LHCN-M2 (cell line): ENCODE data around the gene CLPSL2. TPM values are rescaled to one million over a fixed set of nuclear protein-coding genes. Genes with fewer than 3 reads are reported as not detected.
A peak's percentile ranks its signal among the peaks of the same experiment; 100 is the strongest.
"Not testable (repeated sequence)": the region's sequence is repeated elsewhere in the genome, so short reads cannot be mapped to it uniquely, and the experiment has no call there.

Experiments
- DNase-seq: peaks from one replicate; pipeline ENCODE4 v3.0.0-alpha.2; 2012; ENCODE audit warnings: low read depth
- polyA plus RNA-seq: library from polyadenylated mRNA; unstranded; fragments of >200 nt; gene quantifications from one replicate; pipeline ENCODE4 v1.2.1, GENCODE V29; 2012; ENCODE audit warnings: missing spikeins
- total RNA-seq: library from RNA; depleted of rRNA; stranded (reverse); fragments of >200 nt; gene quantifications from 2 replicates; pipeline ENCODE4 v1.2.3, GENCODE V29; 2014; rRNA removed

The CLPSL2 gene
- total RNA-seq, result not detected in 2 replicates
- 0.44 TPM for polyA plus RNA-seq

- no peak for DNase-seq
Measured at GRCh38 chr6:35776364-35777215, at the start of gene CLPSL2. Gene CLPSL2 (plus strand): TSS chr6:35776598. CDS start chr6:35776619, 21 bp downstream.

GRCh38 chr6:35727231-35727934, 49.0 kb upstream of the CLPSL2 start:
- DNase-seq, result peak; percentile 97

- DNase-seq, result peak; percentile 98
Measured at GRCh38 chr6:35727935-35728682, 48.3 kb upstream of the CLPSL2 start.

GRCh38 chr6:35728683-35729678, 47.4 kb upstream of the CLPSL2 start:
- no peak for DNase-seq

GRCh38 chr6:35729722-35730121, 46.7 kb upstream of the CLPSL2 start:
- DNase-seq, result no peak

- DNase-seq, result no peak
Measured at GRCh38 chr6:35730745-35731413, 45.5 kb upstream of the CLPSL2 start.

- DNase-seq, result peak; percentile 94
Measured at GRCh38 chr6:35731414-35731735, 45.0 kb upstream of the CLPSL2 start.

GRCh38 chr6:35731736-35732532, 44.5 kb upstream of the CLPSL2 start:
- peak; percentile 94 for DNase-seq

GRCh38 chr6:35733633-35734032, 42.8 kb upstream of the CLPSL2 start:
- no peak for DNase-seq

GRCh38 chr6:35734319-35734718, 42.1 kb upstream of the CLPSL2 start:
- DNase-seq, result not testable (repeated sequence)

GRCh38 chr6:35735452-35735851, 40.9 kb upstream of the CLPSL2 start:
- no peak for DNase-seq

- DNase-seq, result peak; percentile 55
Measured at GRCh38 chr6:35736253-35736894, 40.0 kb upstream of the CLPSL2 start.

- DNase-seq, result no peak
Measured at GRCh38 chr6:35736982-35737412, 39.4 kb upstream of the CLPSL2 start, which contains the start of gene ARMC12. Gene ARMC12 (plus strand): TSS chr6:35737032. CDS start chr6:35737109, 77 bp downstream.

GRCh38 chr6:35737413-35738211, 38.8 kb upstream of the CLPSL2 start:
- peak; percentile 83 for DNase-seq

GRCh38 chr6:35739645-35740524, 36.5 kb upstream of the CLPSL2 start:
- DNase-seq, result no peak

- no peak for DNase-seq
Measured at GRCh38 chr6:35742842-35743241, 33.6 kb upstream of the CLPSL2 start.

GRCh38 chr6:35745509-35745908, 30.9 kb upstream of the CLPSL2 start:
- DNase-seq, result no peak
